ENCODE data around the gene ZCCHC10.

- TF ChIP-seq POLR2AphosphoS5 (IDR thresholded peaks at IDR 0.05) (no peak), POLR2A (IDR thresholded peaks at IDR 0.05) (no peak)
Observed at GRCh38 chr5:133048993-133049725, 22.8 kb upstream of the ZCCHC10 start.

Data from upper lobe of left lung (tissue), 4 donors.